CD14-positive monocyte (primary cell): ENCODE measurements around the gene CDKN2D. TPM values are rescaled to one million over a fixed set of nuclear protein-coding genes. Genes with fewer than 3 reads are reported as not detected.

Experiments
- DNase-seq, 3 donors: peaks; one replicate each; pipeline ENCODE4 v3.0.0-alpha.2; 2011 to 2022
- H2AFZ ChIP-seq: 2 replicates; pipeline ENCODE4 v1.6.0; 2012; ENCODE audit warnings: mild to moderate bottlenecking, low read depth, low read length, inconsistent platforms; ENCODE audit not compliant: insufficient read depth, poor library complexity, severe bottlenecking
- H3K27ac ChIP-seq, 2 donors: 1 replicate in 1 of 2; 2 replicates in 1 of 2; pipeline ENCODE4 v1.5.1; 2012 to 2013; ENCODE audit warnings: low read length in 2 of 2, control low read depth in 1 of 2, inconsistent platforms in 1 of 2, low read depth in 1 of 2, mild to moderate bottlenecking in 1 of 2
- H3K27me3 ChIP-seq, 2 donors: one replicate each; pipeline versions ENCODE4 v1.6.0 to v1.6.1; 2011 to 2013; ENCODE audit warnings: low read length in 2 of 2; ENCODE audit not compliant: control insufficient read depth in 2 of 2, insufficient read depth in 2 of 2
- H3K36me3 ChIP-seq, 2 donors: replicated peaks in 1 of 2; 1 replicate in 1 of 2; 2 replicates in 1 of 2; pipeline versions ENCODE4 v1.5.1 to v1.6.1; 2012 to 2013; ENCODE audit warnings: low read length in 2 of 2, control low read depth in 1 of 2, inconsistent platforms in 1 of 2, mild to moderate bottlenecking in 1 of 2; ENCODE audit not compliant: insufficient read depth in 2 of 2, control insufficient read depth in 1 of 2
- H3K4me1 ChIP-seq, 2 donors: 1 replicate in 1 of 2; 2 replicates in 1 of 2; pipeline versions ENCODE4 v1.5.1 to v1.6.1; 2012 to 2013; ENCODE audit warnings: low read length in 2 of 2, control low read depth in 1 of 2, inconsistent platforms in 1 of 2, mild to moderate bottlenecking in 1 of 2, moderate library complexity in 1 of 2; ENCODE audit not compliant: insufficient read depth in 2 of 2, control insufficient read depth in 1 of 2
- H3K4me2 ChIP-seq: replicated peaks from 2 replicates; pipeline ENCODE3; 2012; ENCODE audit warnings: low read length, moderate library complexity, mild to moderate bottlenecking; ENCODE audit not compliant: poor library complexity, severe bottlenecking; ENCODE audit errors: extremely low read depth
- H3K4me3 ChIP-seq, 3 experiments: fragments of 200-600 bp in 1 of 3; sonication (generic) in 1 of 3; replicated peaks in 1 of 3; 1 replicate in 2 of 3; 2 replicates in 1 of 3; pipeline ENCODE4 v1.5.1; 2011 to 2013; ENCODE audit warnings: low read length in 3 of 3, mild to moderate bottlenecking in 3 of 3, control low read depth in 2 of 3, low read depth in 2 of 3, inconsistent platforms in 1 of 3, moderate library complexity in 1 of 3
- H3K79me2 ChIP-seq: 2 replicates; pipeline ENCODE4 v1.6.0; 2012; ENCODE audit warnings: mild to moderate bottlenecking, control low read depth, inconsistent platforms, low read length, moderate library complexity; ENCODE audit not compliant: insufficient read depth
- H3K9ac ChIP-seq: 2 replicates; pipeline ENCODE4 v1.6.0; 2017; ENCODE audit warnings: low read length, mild to moderate bottlenecking; ENCODE audit not compliant: insufficient read depth, poor library complexity, severe bottlenecking
- H3K9me3 ChIP-seq, 2 donors: replicated peaks in 1 of 2; 1 replicate in 1 of 2; 2 replicates in 1 of 2; pipeline versions ENCODE4 v1.5.1 to v1.6.1; 2012 to 2013; ENCODE audit warnings: low read length in 2 of 2, control low read depth in 1 of 2; ENCODE audit not compliant: control insufficient read depth in 1 of 2, insufficient read depth in 1 of 2
- H4K20me1 ChIP-seq: 2 replicates; pipeline ENCODE4 v1.6.0; 2012; ENCODE audit warnings: mild to moderate bottlenecking, low read length, control low read depth, moderate library complexity; ENCODE audit not compliant: insufficient read depth
- H3K27ac Mint-ChIP-seq, 7 donors: one replicate each; pipeline ENCODE4 v1.8.0; 2020; ENCODE audit warnings: mild to moderate bottlenecking in 7 of 7, mixed read lengths in 7 of 7, moderate library complexity in 6 of 7, inconsistent platforms in 2 of 7
- H3K27me3 Mint-ChIP-seq, 3 donors: one replicate each; pipeline ENCODE4 v1.8.0; 2021 to 2022; ENCODE audit warnings: low read depth in 3 of 3, mild to moderate bottlenecking in 3 of 3, mixed read lengths in 3 of 3, moderate library complexity in 3 of 3, inconsistent platforms in 1 of 3
- H3K36me3 Mint-ChIP-seq, 2 donors: one replicate each; pipeline ENCODE4 v1.8.0; 2020; ENCODE audit warnings: mixed read lengths in 2 of 2, inconsistent platforms in 1 of 2, mild to moderate bottlenecking in 1 of 2
- H3K4me1 Mint-ChIP-seq: one replicate; pipeline ENCODE4 v1.8.0; 2020; ENCODE audit warnings: mild to moderate bottlenecking, mixed read lengths
- H3K4me3 Mint-ChIP-seq, 2 donors: one replicate each; pipeline ENCODE4 v1.8.0; 2020; ENCODE audit warnings: mild to moderate bottlenecking in 2 of 2, mixed read lengths in 2 of 2, moderate library complexity in 1 of 2
- H3K9me3 Mint-ChIP-seq, 7 donors: one replicate each; pipeline ENCODE4 v1.8.0; 2020 to 2022; ENCODE audit warnings: mixed read lengths in 7 of 7, mild to moderate bottlenecking in 6 of 7, moderate library complexity in 6 of 7, inconsistent platforms in 2 of 7
- WGBS: methylation state at CpG from one replicate; pipeline ENCODE4 v1.1.5; 2013; ENCODE audit warnings: missing lambda C conversion rate; ENCODE audit not compliant: insufficient coverage; 5-methylcytosine and 5-hydroxymethylcytosine counted together
- intact Hi-C, 2 donors: fragments of 100-400 bp; cut with micrococcal nuclease; formaldehyde crosslinking; loops; one replicate each; pipeline versions ENCODE4 v1.15.0 to v1.15.1; 2023
- polyA plus RNA-seq, 3 donors: library from polyadenylated mRNA; depleted of rRNA in 1 of 3; unstranded in 2 of 3; stranded (reverse) in 1 of 3; fragments of 300-500 nt in 2 of 3; fragments of >200 nt in 1 of 3; fragmentation: Illumina TruSeq in 2 of 3; gene quantifications; 1 replicate in 2 of 3; 2 replicates in 1 of 3; pipeline ENCODE4 v1.2.3, GENCODE V29; 2012 to 2021
- TF ChIP-seq, protein P1 (sequence below): fragments of 200-600 bp; IDR thresholded peaks from one replicate; pipeline ENCODE4 v1.8.0; 2022; ENCODE audit warnings: antibody characterized with exemption, mild to moderate bottlenecking

Gene CDKN2D
- polyA plus RNA-seq, 3 donors, result 115 to 166 (median 130) TPM

DNA sequence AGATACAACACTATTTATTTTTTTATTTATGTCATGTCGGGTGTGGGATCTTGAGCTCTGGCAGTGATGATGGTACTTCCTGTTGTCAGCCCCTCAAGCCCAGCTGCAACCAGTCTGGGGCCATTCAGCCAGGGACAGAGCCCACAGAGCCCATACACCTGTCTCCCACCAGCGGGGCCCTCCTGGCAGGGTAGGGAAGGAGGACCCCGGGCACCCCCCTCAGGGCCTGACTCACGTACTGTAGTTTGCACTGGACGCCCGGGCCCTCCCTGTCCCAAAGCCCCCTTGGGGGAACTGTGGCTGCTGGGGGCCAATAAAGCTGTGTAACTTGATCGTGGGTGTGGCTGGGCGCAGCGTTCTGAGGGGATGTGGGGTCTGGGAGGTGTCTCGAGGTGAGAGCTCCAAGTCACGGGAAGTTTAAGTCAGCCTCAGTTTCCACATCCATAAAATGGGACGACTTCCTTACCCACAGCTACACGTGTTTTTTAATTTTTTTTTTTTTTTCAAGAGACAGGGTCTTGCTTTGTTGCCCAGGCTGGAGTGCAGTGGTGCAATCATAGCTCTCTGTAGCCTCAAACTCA lies 15.6 kb downstream of the CDKN2D start:
- Histone ChIP-seq H2AFZ (no peak overlapping the region), H3K27ac (peak overlapping the region in 1 of 2 donors; percentile 12), H3K9me3 (peaks cover 0 to 4% of the 10 kb centered on the region in 2 donors), H3K4me2 (no peak overlapping the region), H3K27me3 (no peaks in the 10 kb centered on the region), H3K9ac (no peak overlapping the region), H3K36me3 (peaks cover 74 to 96% of the 10 kb centered on the region in 2 donors), H3K4me3 (no peak overlapping the region), H3K4me1 (peaks cover 5 to 6% of the 10 kb centered on the region in 2 donors), H4K20me1 (peaks cover 49% of the 10 kb centered on the region), H3K79me2 (peaks cover 6% of the 10 kb centered on the region)
- WGBS, result 54% methylated on average over 5 of the region's 13 CpGs
- peaks cover 15% of the 10 kb centered on the region for H3K4me1 Mint-ChIP-seq
- peaks cover 68 to 92% of the 10 kb centered on the region in 2 donors for H3K36me3 Mint-ChIP-seq
- H3K9me3 Mint-ChIP-seq, result peaks cover 0 to 8% (median 1%) of the 10 kb centered on the region in 7 donors
- intact Hi-C loops, result no loop called here
- no peak overlapping the region for H3K4me3 Mint-ChIP-seq
- no peak for DNase-seq
- TF ChIP-seq, protein P1, sequence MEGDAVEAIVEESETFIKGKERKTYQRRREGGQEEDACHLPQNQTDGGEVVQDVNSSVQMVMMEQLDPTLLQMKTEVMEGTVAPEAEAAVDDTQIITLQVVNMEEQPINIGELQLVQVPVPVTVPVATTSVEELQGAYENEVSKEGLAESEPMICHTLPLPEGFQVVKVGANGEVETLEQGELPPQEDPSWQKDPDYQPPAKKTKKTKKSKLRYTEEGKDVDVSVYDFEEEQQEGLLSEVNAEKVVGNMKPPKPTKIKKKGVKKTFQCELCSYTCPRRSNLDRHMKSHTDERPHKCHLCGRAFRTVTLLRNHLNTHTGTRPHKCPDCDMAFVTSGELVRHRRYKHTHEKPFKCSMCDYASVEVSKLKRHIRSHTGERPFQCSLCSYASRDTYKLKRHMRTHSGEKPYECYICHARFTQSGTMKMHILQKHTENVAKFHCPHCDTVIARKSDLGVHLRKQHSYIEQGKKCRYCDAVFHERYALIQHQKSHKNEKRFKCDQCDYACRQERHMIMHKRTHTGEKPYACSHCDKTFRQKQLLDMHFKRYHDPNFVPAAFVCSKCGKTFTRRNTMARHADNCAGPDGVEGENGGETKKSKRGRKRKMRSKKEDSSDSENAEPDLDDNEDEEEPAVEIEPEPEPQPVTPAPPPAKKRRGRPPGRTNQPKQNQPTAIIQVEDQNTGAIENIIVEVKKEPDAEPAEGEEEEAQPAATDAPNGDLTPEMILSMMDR, result no peak
- peak overlapping the region in 1 of 7 donors; percentile 71 for H3K27ac Mint-ChIP-seq
- no peaks in the 10 kb centered on the region for H3K27me3 Mint-ChIP-seq

DNA sequence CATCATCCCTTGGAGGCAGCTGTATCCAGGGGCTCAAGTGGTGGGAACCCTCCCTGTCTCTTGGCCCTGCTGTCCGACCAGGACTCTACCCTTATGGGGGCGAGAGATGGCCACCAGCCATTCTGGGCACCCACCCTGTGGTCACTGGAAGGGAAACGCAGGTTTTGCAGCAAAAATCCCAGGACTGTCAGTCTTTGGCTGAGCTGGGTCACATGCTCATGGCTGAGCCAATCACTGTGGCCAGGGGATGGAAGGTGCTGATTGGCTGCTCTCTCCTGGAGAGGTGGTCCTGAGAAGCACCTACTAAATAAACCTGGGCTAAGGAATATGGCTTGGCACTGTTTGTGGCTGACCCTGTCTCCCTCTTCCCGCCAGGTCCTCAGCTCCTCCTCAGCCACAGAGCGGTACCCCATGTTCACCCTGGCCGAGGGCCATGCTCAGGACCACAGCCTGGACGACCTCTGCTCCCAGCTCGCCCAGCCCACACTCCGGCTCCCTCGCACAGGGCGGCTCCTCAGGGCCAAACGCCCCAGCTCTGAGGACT lies 16.2 kb downstream of the CDKN2D start:
- H3K27me3 ChIP-seq, result no peaks in the 10 kb centered on the region
- H3K4me1 ChIP-seq, result peaks cover 5 to 6% of the 10 kb centered on the region in 2 donors
- peaks cover 0 to 4% of the 10 kb centered on the region in 2 donors for H3K9me3 ChIP-seq
- peak overlapping the region; percentile 0 to 12 for H3K27ac ChIP-seq
- no peak overlapping the region for H3K4me3 ChIP-seq
- Mint-ChIP-seq H3K36me3 (peaks cover 65 to 89% of the 10 kb centered on the region in 2 donors), H3K4me3 (no peak overlapping the region), H3K27ac (peak overlapping the region in 1 of 7 donors; percentile 1), H3K4me1 (peaks cover 15% of the 10 kb centered on the region), H3K27me3 (no peaks in the 10 kb centered on the region), H3K9me3 (peaks cover 0 to 8% (median 1%) of the 10 kb centered on the region in 7 donors)
- TF ChIP-seq, protein P1, result no peak
- intact Hi-C loops, result no loop called here
- H3K4me2 ChIP-seq, result no peak overlapping the region
- WGBS, result 83% methylated on average over 7 of the region's 12 CpGs
- no peak overlapping the region for H3K9ac ChIP-seq
- no peak overlapping the region for H2AFZ ChIP-seq
- H4K20me1 ChIP-seq, result peaks cover 51% of the 10 kb centered on the region
- H3K36me3 ChIP-seq, result peaks cover 69 to 92% of the 10 kb centered on the region in 2 donors
- H3K79me2 ChIP-seq, result peaks cover 6% of the 10 kb centered on the region
- DNase-seq, result no peak
